Lower leg skin (tissue), 4 donors: Measurements from ENCODE around the gene GPR27. TPM values are rescaled to one million over a fixed set of nuclear protein-coding genes. Genes with fewer than 3 reads are reported as not detected.

Source experiments
- DNase-seq, 2 donors: peaks; one replicate each; pipeline ENCODE4 v3.0.0-alpha.2; 2019; ENCODE audit warnings: low spot score in 2 of 2
- H3K4me3 ChIP-seq: fragments of 200-600 bp; sonication (generic); 2 replicates; pipeline ENCODE4 v1.5.1; 2017; ENCODE audit warnings: mild to moderate bottlenecking, low read depth; ENCODE audit not compliant: poor library complexity, severe bottlenecking
- CTCF ChIP-seq, 3 donors: fragments of 450-650 bp; IDR thresholded peaks; one replicate each; pipeline ENCODE4 v1.5.1; 2016; ENCODE audit warnings: antibody characterized with exemption in 3 of 3, mild to moderate bottlenecking in 3 of 3, moderate library complexity in 2 of 3
- POLR2A ChIP-seq, 2 donors: fragments of 450-650 bp; IDR thresholded peaks; one replicate each; pipeline ENCODE4 v1.6.1; 2016 to 2017; ENCODE audit warnings: antibody characterized with exemption in 2 of 2, mild to moderate bottlenecking in 1 of 2, moderate library complexity in 1 of 2
- WGBS, 2 donors: methylation state at CpG; one replicate each; pipeline ENCODE4 v1.1.5; 2018; 5-methylcytosine and 5-hydroxymethylcytosine counted together
- intact Hi-C: fragments of 100-400 bp; cut with DNase I; formaldehyde crosslinking; loops from one replicate; pipeline ENCODE4 v1.15.0; 2023; ENCODE audit warnings: low total_unique reads
- total RNA-seq, 4 donors: library from RNA; depleted of rRNA; stranded (reverse); fragments of >200 nt; gene quantifications; one replicate each; pipeline ENCODE4 v1.1.0, GENCODE V29; 2016

GPR27 gene
- total RNA-seq, 4 donors from 2014 or later: 1.9 to 4.5 (median 2.5) TPM

- WGBS, 2 donors: 38 to 47% methylated on average over 22 to 27 of the region's 65 CpGs
- TF ChIP-seq CTCF (IDR thresholded peaks at IDR 0.05) (no peak), POLR2A (IDR thresholded peaks at IDR 0.05) (no peak)
- peak overlapping the region; percentile 25 for H3K4me3 ChIP-seq
- DNase-seq: no peak
- intact Hi-C loops: no loop called here
Measured at GRCh38 chr3:71754610-71755253, 1.1 kb downstream of the GPR27 start.

GRCh38 chr3:71758091-71758490 is 4.4 kb downstream of the GPR27 start:
- TF ChIP-seq POLR2A (IDR thresholded peaks at IDR 0.05) (no peak), CTCF (IDR thresholded peaks at IDR 0.05) (no peak)
- no peak for DNase-seq
- 93 to 95% methylated on average over 2 of the region's 2 CpGs for WGBS, 2 donors
- intact Hi-C loops: no loop called here
- H3K4me3 ChIP-seq: no peak overlapping the region

GRCh38 chr3:71759401-71759800 is 5.7 kb downstream of the GPR27 start:
- intact Hi-C loops: no loop called here
- TF ChIP-seq POLR2A (IDR thresholded peaks at IDR 0.05) (no peak), CTCF (IDR thresholded peaks at IDR 0.05) (no peak)
- DNase-seq: no peak
- WGBS, 2 donors: 77% methylated on average over 5 of the region's 5 CpGs
- H3K4me3 ChIP-seq: no peak overlapping the region

GRCh38 chr3:71760140-71760539 is 6.5 kb downstream of the GPR27 start:
- H3K4me3 ChIP-seq: no peak overlapping the region
- no peak for DNase-seq
- WGBS, 2 donors: 90 to 96% methylated on average over 1 of the region's 1 CpG
- TF ChIP-seq CTCF (IDR thresholded peaks at IDR 0.05) (no peak), POLR2A (IDR thresholded peaks at IDR 0.05) (no peak)
- intact Hi-C loops: no loop called here

- H3K4me3 ChIP-seq: no peak overlapping the region
- TF ChIP-seq POLR2A (IDR thresholded peaks at IDR 0.05) (no peak), CTCF (IDR thresholded peaks at IDR 0.05) (no peak)
- 59 to 60% methylated on average over 5 of the region's 5 CpGs for WGBS, 2 donors
- DNase-seq: no peak
- intact Hi-C loops: no loop called here
Measured at GRCh38 chr3:71763426-71763825, 9.8 kb downstream of the GPR27 start.

GRCh38 chr3:71771126-71771525 is 17.5 kb downstream of the GPR27 start:
- 68 to 71% methylated on average over 5 of the region's 5 CpGs for WGBS, 2 donors
- intact Hi-C loops: no loop called here
- TF ChIP-seq POLR2A (IDR thresholded peaks at IDR 0.05) (no peak), CTCF (IDR thresholded peaks at IDR 0.05) (no peak)
- no peak overlapping the region for H3K4me3 ChIP-seq
- no peak for DNase-seq
